VCaP (cell line): Measurements from ENCODE around the gene MGAT5.

Experiments used
- H3K27ac ChIP-seq: fragments of 450-650 bp; 2 replicates; pipeline ENCODE4 v1.5.1; 2017
- TF ChIP-seq, protein P1 (sequence below): fragments of 450-650 bp; conservative IDR thresholded peaks from 2 replicates; pipeline ENCODE4 v1.5.1; 2017; ENCODE audit warnings: mild to moderate bottlenecking, moderate library complexity

MGAT5 gene

GRCh38 chr2:134315471-134315870 is 61.6 kb downstream of the MGAT5 start:
- H3K27ac ChIP-seq, result no peak overlapping the region
- TF ChIP-seq, protein P1, sequence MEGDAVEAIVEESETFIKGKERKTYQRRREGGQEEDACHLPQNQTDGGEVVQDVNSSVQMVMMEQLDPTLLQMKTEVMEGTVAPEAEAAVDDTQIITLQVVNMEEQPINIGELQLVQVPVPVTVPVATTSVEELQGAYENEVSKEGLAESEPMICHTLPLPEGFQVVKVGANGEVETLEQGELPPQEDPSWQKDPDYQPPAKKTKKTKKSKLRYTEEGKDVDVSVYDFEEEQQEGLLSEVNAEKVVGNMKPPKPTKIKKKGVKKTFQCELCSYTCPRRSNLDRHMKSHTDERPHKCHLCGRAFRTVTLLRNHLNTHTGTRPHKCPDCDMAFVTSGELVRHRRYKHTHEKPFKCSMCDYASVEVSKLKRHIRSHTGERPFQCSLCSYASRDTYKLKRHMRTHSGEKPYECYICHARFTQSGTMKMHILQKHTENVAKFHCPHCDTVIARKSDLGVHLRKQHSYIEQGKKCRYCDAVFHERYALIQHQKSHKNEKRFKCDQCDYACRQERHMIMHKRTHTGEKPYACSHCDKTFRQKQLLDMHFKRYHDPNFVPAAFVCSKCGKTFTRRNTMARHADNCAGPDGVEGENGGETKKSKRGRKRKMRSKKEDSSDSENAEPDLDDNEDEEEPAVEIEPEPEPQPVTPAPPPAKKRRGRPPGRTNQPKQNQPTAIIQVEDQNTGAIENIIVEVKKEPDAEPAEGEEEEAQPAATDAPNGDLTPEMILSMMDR, result no peak

GRCh38 chr2:134319596-134320254 is 65.9 kb downstream of the MGAT5 start:
- H3K27ac ChIP-seq, result no peak overlapping the region
- TF ChIP-seq, protein P1, result no peak

DNA sequence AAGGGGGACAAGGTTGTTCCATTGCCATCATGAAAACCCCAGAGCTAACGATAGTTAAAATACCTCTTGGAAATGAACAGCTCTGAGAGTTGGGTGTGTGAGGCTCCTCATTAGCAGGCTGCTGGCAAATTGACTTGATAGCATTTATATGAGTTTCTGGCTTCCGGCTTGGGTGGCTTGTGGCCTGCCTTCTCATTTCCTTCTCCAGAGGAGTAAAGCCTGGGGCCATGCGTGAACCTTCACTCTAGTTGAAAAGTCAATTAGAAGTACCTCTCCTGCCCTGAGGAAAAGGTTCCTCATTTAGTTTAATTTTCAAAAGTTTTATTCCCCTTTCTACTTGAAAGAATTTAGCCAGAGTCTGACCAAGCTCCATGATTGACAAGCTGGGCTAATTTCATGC is 67.1 kb downstream of the MGAT5 start:
- TF ChIP-seq, protein P1, result no peak
- no peak overlapping the region for H3K27ac ChIP-seq

DNA sequence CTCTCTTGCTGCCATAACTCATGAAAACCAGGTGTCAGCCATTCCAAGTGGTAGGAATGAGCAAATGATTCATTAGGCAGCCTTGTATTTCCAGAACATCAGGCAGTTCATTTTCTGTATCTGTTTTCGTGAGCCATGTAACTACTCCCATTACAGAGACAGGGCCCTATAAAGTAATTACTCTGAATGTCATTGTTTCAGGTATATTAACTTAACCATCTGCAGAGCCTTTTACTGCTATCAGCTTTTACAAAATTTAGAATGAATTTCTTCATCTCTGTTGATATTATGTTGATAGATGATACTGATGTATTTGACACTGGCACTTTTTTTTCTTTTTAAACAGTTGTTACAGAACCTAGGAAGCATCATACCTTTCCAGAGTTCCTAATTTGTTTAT is 69.9 kb downstream of the MGAT5 start:
- no peak overlapping the region for H3K27ac ChIP-seq
- TF ChIP-seq, protein P1, result no peak

DNA sequence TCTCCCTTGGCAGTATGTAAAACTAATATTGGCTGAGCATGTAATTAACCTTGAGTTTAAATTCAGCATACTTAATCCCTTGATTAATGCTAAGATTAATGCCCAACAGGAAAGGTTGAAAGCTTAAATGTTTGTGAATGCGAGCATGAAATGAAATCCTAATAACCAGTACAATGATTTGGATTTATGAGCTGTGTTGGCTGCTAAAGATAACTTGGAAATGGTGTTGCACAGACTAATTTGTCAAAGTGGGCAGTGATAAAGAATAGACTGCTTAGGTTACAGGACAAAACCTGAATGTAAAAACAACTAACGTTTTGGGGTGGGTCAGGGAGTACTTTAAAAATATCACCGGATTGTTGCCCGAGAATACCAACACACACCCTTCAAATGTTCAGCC is 70.6 kb downstream of the MGAT5 start:
- TF ChIP-seq, protein P1, result no peak
- no peak overlapping the region for H3K27ac ChIP-seq

GRCh38 chr2:134324947-134325346 is 71.1 kb downstream of the MGAT5 start:
- TF ChIP-seq, protein P1, result no peak
- no peak overlapping the region for H3K27ac ChIP-seq

DNA sequence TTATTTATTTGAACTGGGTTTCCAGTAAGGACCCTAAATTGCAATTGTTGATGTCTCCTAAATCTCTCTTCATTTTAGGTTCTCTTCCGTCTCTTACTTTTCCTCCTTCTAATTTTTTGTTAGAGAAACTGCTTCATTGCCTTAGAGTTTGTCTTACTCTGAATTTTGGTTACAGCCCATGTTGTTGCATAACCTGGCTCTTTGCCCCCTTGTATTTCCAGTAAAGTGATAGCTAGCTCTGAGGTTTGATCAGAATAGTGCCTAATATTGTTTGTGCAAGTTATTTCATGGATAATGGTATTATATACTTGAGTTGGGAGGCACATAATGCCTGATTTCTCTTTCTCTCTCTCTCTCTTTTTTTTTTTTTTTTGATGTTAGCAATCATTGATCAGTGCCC is 71.8 kb downstream of the MGAT5 start:
- TF ChIP-seq, protein P1, result no peak

More for the DNA sequence above, 71.8 kb downstream of the MGAT5 start:
- no peak overlapping the region for H3K27ac ChIP-seq
